ENCODE measurements around the gene CLIP2. TPM values are rescaled to one million over a fixed set of nuclear protein-coding genes. Genes with fewer than 3 reads are reported as not detected.

CLIP2 gene
- total and polyA plus RNA-seq, 2 of the 4 experiments (the other 2 are of a cell fraction): 18.1 to 20.7 TPM

DNA sequence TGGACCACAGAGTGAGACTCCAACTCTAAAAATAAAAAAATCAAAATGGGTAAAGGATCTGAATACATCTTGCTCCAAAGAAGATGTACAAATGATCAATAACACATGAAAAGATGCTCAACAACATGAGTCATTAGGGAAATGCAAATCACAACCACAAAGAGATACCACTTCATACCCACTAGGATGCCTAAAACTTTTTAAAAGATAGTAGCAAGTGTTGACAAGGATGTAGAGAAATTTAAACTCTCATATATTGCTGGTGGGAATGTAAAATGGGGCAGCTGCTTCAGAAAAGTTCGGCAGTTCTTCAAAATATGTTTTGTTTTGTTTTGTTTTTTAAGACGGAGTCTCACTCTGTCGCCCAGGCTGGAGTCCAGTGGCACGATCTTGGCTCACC is 118.8 kb downstream of the CLIP2 start:
- H3K4ac ChIP-seq (ENCODE audit: low read depth, low read length): no peak overlapping the region
- no peaks in the 10 kb centered on the region for H3K9me3 ChIP-seq (ENCODE audit: control insufficient read depth, insufficient read depth, low read length)
- H3K23ac ChIP-seq (ENCODE audit: low read depth, low read length): no peak overlapping the region
- no peak overlapping the region for H3K56ac ChIP-seq (ENCODE audit: extremely low read depth, insufficient read depth, low read length)
- ChIA-PET CTCF (interaction anchor here (0.6 kb wide), 1 partner anchor 138 kb away, joined by 3 read pairs; no protein-coding TSS in a partner anchor), POLR2A (ENCODE audit: unreplicated experiment) (no interaction called here)
- no peak overlapping the region for H3K14ac ChIP-seq (replicated peaks; ENCODE audit: low read depth, low read length)
- no peak overlapping the region for H4K5ac ChIP-seq (ENCODE audit: low read depth, low read length)
- H2BK5ac ChIP-seq (ENCODE audit: low read depth, low read length, poor library complexity, severe bottlenecking): no peak overlapping the region
- DNase-seq: no peak
- H3K27ac ChIP-seq (ENCODE audit: insufficient read depth, low read length): no peak overlapping the region
- no peak overlapping the region for H2BK20ac ChIP-seq (ENCODE audit: low read depth, low read length)
- H4K8ac ChIP-seq (ENCODE audit: low read depth in 2 of 2, low read length in 2 of 2): no peak overlapping the region
- no peak overlapping the region for H3K4me2 ChIP-seq (ENCODE audit: low read depth, low read length)
- ATAC-seq (ENCODE audit: low read depth): no peak
- H2BK15ac ChIP-seq (ENCODE audit: low read depth, low read length): no peak overlapping the region
- dilution Hi-C loops (cut with HindIII; ENCODE audit: low sequenced_read_pairs, unreplicated experiment): no loop called here
- in situ Hi-C loops (cut with MboI; ENCODE audit: low sequenced_read_pairs): no loop called here
- H3K9me1 ChIP-seq (ENCODE audit: insufficient read depth, low read length): no peaks in the 10 kb centered on the region; the same call in 1 of the 2 replicates
- no peak overlapping the region for H4K91ac ChIP-seq (ENCODE audit: insufficient read depth, low read depth, low read length)
- H3K27me3 ChIP-seq (ENCODE audit: control insufficient read depth, insufficient read depth, low read length): no peaks in the 10 kb centered on the region
- TF ChIP-seq RCOR1 (IDR thresholded peaks at IDR 0.05; ENCODE audit: insufficient replicate concordance, low read length) (no peak), CHD1 (IDR thresholded peaks at IDR 0.05; ENCODE audit: low read depth, low read length) (no peak)
- H3K4me3 ChIP-seq (ENCODE audit: insufficient read depth, low read depth, low read length): no peak overlapping the region
- no peak overlapping the region for H2AK9ac ChIP-seq (replicated peaks; ENCODE audit: low read depth, low read length, poor library complexity)
- no TSS peak for BruUV-seq (replicated peaks)
- H3K18ac ChIP-seq (ENCODE audit: low read depth, low read length): no peak overlapping the region
- H2AFZ ChIP-seq (replicated peaks; ENCODE audit: low read length, poor library complexity): no peak overlapping the region
- peaks cover 23% of the 10 kb centered on the region for H3K36me3 ChIP-seq (ENCODE audit: control insufficient read depth, insufficient read depth, low read length)
- H3K9ac ChIP-seq (ENCODE audit: low read depth, low read length): no peak overlapping the region
- H2BK120ac ChIP-seq (ENCODE audit: low read depth, low read length): no peak overlapping the region
- H2AK5ac ChIP-seq (ENCODE audit: low read depth, low read length): no peak overlapping the region
- H3K4me1 ChIP-seq (ENCODE audit: control insufficient read depth, insufficient read depth, low read length): no peaks in the 10 kb centered on the region
- intact Hi-C loops (cut with micrococcal nuclease): no loop called here
- no peaks in the 10 kb centered on the region for H3K79me1 ChIP-seq (ENCODE audit: low read depth in 1 of 2, low read length in 2 of 2)
- WGBS, 2 experiments (ENCODE audit: extremely low coverage in 2 of 2, insufficient read length in 1 of 2): no CpG with 5 or more reads among the region's 4 CpGs
- H4K20me1 ChIP-seq (ENCODE audit: insufficient read depth, low read length): no peaks in the 10 kb centered on the region; the same call in 1 of the 2 replicates
